Measurements from ENCODE around the gene DCDC2C. TPM values are rescaled to one million over a fixed set of nuclear protein-coding genes. Genes with fewer than 3 reads are reported as not detected.

The DCDC2C gene
- total RNA-seq, 1 donor from 2014 or later: not detected

GRCh38 chr2:3747032-3747654 lies 43.8 kb downstream of the DCDC2C start:
- Mint-ChIP-seq H3K4me1 (no peaks in the 10 kb centered on the region), H3K4me3 (no peak overlapping the region), H3K27ac (no peak overlapping the region), H3K36me3 (no peaks in the 10 kb centered on the region), H3K9me3 (no peaks in the 10 kb centered on the region), H3K27me3 (ENCODE audit: low read depth) (peaks cover 56% of the 10 kb centered on the region)
- TF ChIP-seq CTCF (IDR thresholded peaks at IDR 0.05; ENCODE audit: unreplicated experiment): no peak
- no peak for DNase-seq (ENCODE audit: low spot score in 2 of 2, unreplicated experiment in 2 of 2)

- DNase-seq (ENCODE audit: low spot score in 2 of 2, unreplicated experiment in 2 of 2): no peak
- H3K36me3 Mint-ChIP-seq: no peaks in the 10 kb centered on the region
- no peak overlapping the region for H3K4me3 Mint-ChIP-seq
- H3K4me1 Mint-ChIP-seq: no peaks in the 10 kb centered on the region
- no peak for TF ChIP-seq CTCF (IDR thresholded peaks at IDR 0.05; ENCODE audit: unreplicated experiment)
- peaks cover 56% of the 10 kb centered on the region for H3K27me3 Mint-ChIP-seq (ENCODE audit: low read depth)
- no peak overlapping the region for H3K27ac Mint-ChIP-seq
- H3K9me3 Mint-ChIP-seq: no peaks in the 10 kb centered on the region
Measured at GRCh38 chr2:3747826-3748225, 44.5 kb downstream of the DCDC2C start.

GRCh38 chr2:3749201-3749600 lies 45.8 kb downstream of the DCDC2C start:
- no peak for TF ChIP-seq CTCF (IDR thresholded peaks at IDR 0.05; ENCODE audit: unreplicated experiment)
- Mint-ChIP-seq H3K36me3 (no peaks in the 10 kb centered on the region), H3K27me3 (ENCODE audit: low read depth) (peaks cover 53% of the 10 kb centered on the region)

GRCh38 chr2:3751251-3751650 lies 47.9 kb downstream of the DCDC2C start:
- no peak overlapping the region for H3K4me3 Mint-ChIP-seq
- no peak overlapping the region for H3K27ac Mint-ChIP-seq
- H3K4me1 Mint-ChIP-seq: peaks cover 18% of the 10 kb centered on the region
- no peak for TF ChIP-seq CTCF (IDR thresholded peaks at IDR 0.05; ENCODE audit: unreplicated experiment)
- peaks cover 43% of the 10 kb centered on the region for H3K27me3 Mint-ChIP-seq (ENCODE audit: low read depth)
- H3K36me3 Mint-ChIP-seq: no peaks in the 10 kb centered on the region
- H3K9me3 Mint-ChIP-seq: no peaks in the 10 kb centered on the region
- no peak for DNase-seq (ENCODE audit: low spot score in 2 of 2, unreplicated experiment in 2 of 2)

More at GRCh38 chr2:3749201-3749600, 45.8 kb downstream of the DCDC2C start:
- Mint-ChIP-seq H3K4me3 (no peak overlapping the region), H3K9me3 (no peaks in the 10 kb centered on the region), H3K4me1 (peaks cover 4% of the 10 kb centered on the region), H3K27ac (no peak overlapping the region)
- DNase-seq (ENCODE audit: low spot score in 2 of 2, unreplicated experiment in 2 of 2): no peak

GRCh38 chr2:3751806-3752205 lies 48.4 kb downstream of the DCDC2C start:
- Mint-ChIP-seq H3K27me3 (ENCODE audit: low read depth) (peaks cover 38% of the 10 kb centered on the region), H3K4me3 (no peak overlapping the region), H3K36me3 (no peaks in the 10 kb centered on the region), H3K27ac (no peak overlapping the region), H3K4me1 (peaks cover 24% of the 10 kb centered on the region), H3K9me3 (no peaks in the 10 kb centered on the region)
- TF ChIP-seq CTCF (IDR thresholded peaks at IDR 0.05; ENCODE audit: unreplicated experiment): no peak
- no peak for DNase-seq (ENCODE audit: low spot score in 2 of 2, unreplicated experiment in 2 of 2)

DNA sequence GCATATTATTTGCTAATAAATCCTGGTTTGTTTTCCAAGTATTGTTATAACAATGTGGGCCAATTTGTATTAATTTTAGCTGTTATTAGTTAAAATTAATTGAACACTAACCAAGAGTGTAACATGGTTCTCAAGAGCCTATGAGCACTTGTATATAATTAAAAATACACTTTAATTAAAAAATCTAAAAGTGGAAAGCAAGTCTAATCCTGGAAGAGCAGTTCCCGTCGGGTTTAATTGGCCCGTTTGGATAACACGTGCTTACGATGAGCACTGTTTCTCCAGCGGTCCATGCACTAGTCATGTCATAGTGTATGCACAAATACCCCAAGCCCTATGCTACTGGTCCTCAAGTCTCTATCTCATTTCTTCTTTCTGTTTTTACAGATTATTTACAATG lies 49.0 kb downstream of the DCDC2C start:
- H3K36me3 Mint-ChIP-seq: no peaks in the 10 kb centered on the region
- peaks cover 36% of the 10 kb centered on the region for H3K27me3 Mint-ChIP-seq (ENCODE audit: low read depth)
- no peak for DNase-seq (ENCODE audit: low spot score in 2 of 2, unreplicated experiment in 2 of 2)
- H3K4me1 Mint-ChIP-seq: peaks cover 30% of the 10 kb centered on the region
- H3K27ac Mint-ChIP-seq: no peak overlapping the region
- TF ChIP-seq CTCF (IDR thresholded peaks at IDR 0.05; ENCODE audit: unreplicated experiment): no peak
- H3K9me3 Mint-ChIP-seq: no peaks in the 10 kb centered on the region
- H3K4me3 Mint-ChIP-seq: no peak overlapping the region

Measured in mesothelial cell of epicardium (in vitro differentiated cells).